GM21786 (cell line): Measurements from ENCODE around the gene SC5D.

Source experiments
- ATAC-seq: cut with Tn5 transposase; IDR thresholded peaks from one replicate; pipeline ENCODE4 v1.9.1; 2021; ENCODE audit not compliant: unreplicated experiment

Gene SC5D

DNA sequence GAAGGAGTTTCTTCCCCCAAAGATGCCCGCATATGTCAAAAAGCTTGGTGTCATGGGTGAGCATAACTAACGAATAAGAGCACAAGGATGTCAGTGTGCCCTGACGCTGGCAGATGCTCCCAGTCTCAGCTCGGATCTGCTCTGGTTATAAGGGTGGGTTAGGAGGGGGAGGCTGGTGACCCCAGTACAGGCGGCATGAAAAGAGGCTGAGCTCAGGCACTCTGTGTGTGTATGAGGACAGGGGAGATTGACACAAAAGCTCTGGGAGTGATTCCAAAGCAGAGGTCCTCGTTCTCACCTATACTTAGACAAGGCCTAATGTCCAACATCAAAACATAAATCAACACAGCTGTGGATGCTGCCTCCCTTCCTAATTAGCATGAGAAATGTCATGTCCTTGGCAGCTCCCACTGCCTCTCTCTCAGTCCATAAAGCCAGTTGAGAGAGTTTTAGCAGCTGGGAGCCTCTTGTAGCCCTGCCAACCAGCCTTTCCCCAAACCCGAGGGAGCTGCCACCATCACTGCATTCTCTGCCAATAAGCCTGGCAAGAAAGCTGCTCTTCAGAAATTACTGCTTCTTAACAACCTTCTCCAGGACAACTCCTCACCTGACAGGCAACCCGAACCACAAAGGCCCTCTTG is 59.8 kb downstream of the SC5D start:
- ATAC-seq = no peak

DNA sequence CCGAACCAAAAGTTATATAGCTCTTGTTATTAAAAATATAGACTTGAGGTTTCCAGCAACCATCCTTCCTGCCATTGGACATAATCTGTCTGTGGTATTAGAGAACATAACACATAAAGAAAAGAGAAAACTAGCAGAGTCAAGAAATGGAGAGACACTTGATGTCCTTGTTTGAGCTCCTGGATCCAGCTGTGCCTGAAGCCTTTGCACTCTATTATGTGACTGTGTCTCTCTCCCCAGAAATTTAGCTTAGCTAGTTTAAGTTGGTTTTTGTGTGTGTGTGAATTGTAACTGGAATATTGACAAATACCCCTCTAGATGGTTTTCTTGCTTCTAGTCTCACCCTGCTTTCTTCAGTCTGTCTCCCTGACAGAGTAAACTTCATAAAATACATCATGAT is 61.6 kb downstream of the SC5D start:
- ATAC-seq = no peak

DNA sequence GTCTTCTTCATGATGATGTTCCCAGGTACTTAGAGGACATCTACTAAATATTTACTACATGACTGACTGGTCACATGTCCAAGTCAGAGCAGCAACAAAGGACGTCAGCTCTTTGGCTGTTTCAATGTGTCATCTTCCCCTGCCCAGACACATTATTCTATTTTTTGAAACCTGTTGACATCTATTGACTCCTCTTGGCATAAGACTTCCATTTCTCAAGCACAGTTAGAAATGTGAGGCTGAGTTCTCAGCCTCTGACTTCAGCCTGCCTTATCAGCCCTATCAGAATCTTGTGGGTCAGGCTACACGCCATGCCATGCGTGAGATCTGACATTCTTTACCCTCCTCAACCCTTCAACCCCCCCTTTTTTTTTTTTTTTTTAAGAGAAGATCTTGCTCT is 63.8 kb downstream of the SC5D start:
- ATAC-seq = no peak
